NCI-H146 treated with DMSO at 0.1 percent for 48 hours (cell line): ENCODE results near the gene TMEM145.
"Not testable (repeated sequence)": the region's sequence is repeated elsewhere in the genome, so short reads cannot be mapped to it uniquely, and the experiment has no call there.

ENCODE experiments used
- DNase-seq: peaks from one replicate; lab custom pipeline; 2025; ENCODE audit not compliant: unreplicated experiment; lab: John Stamatoyannopoulos, UW

TMEM145 gene

DNA sequence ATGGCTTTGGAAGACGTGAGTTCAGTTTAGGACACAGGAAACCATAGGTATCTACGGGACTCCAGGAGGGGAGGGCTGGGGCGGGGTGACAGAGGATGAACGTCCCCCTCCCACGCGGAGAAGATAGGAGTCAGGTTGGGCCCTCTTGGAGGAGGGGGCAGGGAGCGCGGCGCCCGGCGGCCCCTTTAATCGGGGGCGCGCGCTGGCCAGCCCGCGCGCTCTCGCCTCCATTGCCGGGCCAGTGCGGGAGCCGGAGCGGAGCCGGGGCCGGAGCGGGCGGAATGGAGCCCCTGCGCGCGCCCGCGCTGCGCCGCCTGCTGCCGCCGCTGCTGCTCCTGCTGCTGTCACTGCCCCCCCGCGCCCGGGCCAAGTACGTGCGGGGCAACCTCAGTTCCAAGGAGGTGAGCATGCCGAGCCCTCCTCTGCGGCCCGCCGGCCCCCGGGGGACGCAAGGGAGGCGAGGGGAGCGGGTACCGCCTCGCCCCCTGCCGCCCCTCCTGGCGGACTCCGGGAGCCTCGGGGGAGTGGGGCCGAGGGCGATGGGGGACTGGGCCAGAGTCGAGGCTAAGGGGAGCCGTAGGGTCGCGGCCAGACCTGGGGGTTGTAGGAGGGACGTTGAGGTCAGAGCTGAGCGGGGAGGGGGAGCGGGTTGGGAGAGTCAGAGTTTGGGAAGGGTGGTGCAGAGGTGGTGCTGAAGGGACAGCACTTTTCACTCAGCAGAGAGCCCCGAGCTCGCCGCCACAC is at the start of gene TMEM145:
Gene TMEM145, plus strand, starts transcription at position 214 of the 744 bp plus-strand sequence. Its CDS starts 68 bp downstream, at position 282.
- DNase-seq, result peak; percentile 36

DNA sequence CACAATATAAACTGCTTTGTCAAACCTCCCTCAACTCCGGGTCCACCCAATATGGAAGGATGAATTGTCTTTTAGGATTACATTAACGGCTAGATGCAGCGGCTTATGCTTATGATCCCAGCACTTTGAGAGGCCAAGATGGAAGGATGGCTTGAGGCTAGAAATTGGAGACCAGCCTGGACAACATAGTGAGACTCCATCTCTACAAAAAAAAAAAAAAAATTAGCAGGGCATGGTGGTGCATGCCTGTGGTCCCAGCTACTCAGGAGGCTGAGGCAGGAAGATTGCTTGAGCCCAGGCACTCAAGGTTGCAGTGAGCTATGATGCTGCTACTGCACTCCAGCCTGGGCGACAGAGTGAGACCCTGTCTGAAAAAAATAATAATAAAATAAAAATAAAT is 47.0 kb upstream of the TMEM145 start:
- not testable (repeated sequence) for DNase-seq

DNA sequence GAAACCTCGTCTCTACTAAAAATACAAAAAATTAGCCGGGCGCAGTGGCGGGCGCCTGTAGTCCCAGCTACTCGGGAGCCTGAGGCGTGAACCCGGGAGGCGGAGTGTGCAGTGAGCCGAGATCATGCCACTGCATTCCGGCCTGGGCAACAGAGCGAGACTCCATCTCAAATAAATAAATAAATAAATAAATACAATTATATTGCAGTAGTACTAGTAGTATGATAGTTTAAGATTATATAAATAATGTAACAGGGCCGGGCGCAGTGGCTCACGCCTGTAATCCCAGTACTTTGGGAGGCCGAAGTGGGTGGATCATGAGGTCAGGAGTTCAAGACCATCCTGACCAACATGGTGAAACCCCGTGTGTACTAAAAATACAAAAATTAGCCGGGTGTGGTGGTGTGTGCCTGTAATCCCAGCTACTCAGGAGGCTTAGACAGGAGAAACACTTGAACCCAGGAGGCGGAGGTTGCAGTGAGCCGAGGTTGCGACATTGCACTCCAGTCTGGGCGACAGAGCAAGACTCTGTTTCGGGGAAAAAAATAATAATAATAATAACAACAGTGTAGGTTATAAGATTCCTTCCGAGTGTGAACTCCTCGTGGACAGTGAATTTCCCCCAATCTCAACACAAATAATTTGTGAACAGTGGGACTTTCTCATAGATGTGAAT is 46.0 kb upstream of the TMEM145 start:
- DNase-seq, result not testable (repeated sequence)

DNA sequence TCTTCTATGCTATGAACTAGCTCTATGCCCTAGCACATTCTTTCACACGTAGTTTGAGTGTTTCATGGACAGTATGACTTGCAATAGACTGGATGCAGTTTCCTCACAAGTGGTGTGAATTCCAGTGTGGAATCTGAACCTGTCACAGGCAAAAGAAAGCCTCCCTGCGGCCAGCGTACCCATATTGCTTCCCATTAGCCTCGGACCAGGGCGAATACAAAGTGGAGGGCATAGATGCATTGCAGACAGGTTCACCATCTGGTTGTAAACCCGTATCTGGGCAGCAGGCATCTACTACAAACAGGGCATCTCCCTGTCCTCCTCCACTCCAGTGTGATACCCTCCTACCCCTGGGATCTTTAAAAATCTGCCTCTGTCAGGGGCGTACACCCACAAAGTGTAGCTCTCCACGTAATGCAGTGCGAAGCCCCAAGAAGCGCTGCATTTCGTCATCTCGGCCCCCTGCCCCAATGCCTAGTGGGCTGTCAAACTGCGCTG is 45.4 kb upstream of the TMEM145 start:
- no peak for DNase-seq

DNA sequence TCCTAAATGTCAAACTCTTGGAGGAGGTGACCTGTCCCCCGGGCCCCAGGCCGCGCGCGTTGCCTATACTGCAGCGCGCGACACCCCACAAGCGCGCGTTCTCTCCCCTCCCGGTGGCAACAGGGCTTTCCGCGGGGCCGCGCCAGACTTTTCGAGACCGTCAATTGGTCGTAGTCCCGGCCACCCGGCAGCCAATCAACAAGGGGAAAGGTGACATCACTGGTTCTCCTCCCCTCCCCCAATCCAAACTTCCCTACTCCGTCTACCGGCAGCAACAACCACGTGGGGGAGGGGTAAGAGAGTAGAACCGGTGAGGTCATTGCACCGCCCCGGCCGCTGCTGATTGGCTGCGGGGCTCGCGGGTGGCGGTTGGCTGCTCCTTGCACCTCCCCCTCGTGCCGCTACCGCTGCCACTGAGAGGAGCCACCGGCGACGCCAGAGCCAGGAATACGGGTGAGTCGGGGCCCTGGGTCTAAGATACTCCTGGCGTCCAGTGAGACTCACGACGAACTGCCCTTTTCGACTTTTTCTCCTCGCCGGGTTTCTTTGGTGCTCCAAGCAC is 44.9 kb upstream of the TMEM145 start:
- peak; percentile 99 for DNase-seq

DNA sequence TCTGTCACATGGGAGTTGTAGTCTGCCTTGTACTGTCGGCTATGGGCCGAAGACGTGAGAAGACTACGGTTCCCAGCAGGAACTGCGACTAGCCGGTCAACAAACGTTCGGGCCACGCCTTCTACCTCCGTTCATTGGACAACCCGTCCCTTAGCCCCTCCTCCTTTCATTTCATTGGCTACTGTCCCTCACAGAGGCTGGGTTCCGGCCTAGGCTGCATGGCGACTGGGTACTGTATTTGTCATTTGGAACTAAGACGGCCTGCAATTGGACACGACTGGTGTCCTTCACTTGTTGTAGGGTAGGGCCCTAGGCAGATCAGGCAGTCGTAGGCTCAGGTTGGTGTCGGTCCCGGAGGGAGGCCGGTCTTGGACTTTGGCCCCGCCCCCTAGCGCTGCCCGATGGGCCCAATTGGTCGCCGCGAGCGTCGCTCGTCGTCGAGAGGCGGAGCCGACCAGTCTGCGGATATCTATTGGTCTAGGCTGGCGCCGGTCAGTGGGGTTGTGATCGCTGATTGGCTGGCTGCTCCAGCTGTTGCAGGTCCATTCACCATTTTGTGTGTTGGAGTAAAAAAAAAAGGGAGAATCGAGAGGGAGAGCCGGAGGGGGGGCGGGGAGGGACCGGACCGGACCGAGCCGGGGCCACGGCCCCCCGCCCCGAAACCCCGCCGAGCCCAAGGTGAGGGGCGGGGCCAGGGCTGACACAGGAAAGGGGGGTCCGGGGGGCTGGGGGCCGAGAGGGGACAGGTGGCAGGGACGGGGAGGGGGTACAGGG is 44.2 kb upstream of the TMEM145 start, which contains the start of gene CIC:
Gene CIC, plus strand, starts transcription at position 549 of the 774 bp plus-strand sequence. CDS start 2,532 bp downstream, outside the sequence.
- peak; percentile 100 for DNase-seq

DNA sequence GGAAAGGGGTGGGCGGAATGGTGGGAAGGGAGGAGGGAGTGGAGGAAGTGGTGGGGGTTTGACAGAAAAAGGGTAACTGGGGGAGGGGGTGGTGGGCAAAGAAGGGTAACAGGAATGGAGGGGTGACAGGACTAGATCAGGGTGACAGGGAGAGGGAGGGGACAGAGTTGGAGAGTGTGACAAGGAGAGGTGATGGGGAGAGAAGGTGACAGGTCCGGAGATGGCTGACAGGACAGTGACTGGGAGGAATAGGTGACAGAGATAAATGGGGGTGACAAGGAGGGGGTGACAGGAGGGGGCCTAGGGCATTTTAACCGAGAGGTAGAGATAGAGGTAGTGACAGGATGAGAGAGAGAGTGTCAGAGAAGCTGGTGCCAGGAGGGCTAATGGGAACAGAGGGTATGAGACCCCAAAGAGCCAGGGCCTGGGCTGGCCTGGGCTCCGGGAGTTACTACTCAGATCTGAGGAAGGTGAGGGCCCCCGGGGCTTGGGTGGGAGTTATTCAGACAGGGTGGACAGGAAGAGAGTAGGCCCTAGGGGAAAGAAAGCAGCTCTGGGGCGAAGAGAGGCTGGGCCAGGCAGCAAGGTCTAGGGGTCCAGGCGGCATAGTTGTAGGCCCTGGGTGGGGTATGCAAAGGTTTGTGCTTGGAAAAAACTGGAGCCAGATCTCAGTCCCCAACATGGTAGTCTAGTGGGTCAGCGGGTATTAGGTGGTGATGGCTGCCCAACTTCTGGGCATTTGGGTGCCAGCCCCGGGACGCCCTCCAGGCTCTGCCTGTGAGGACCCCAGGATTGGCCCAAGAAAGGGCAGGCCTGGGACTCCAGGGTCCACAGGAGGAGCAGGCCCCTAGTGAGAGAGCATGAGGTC is 43.4 kb upstream of the TMEM145 start:
- DNase-seq, result no peak

DNA sequence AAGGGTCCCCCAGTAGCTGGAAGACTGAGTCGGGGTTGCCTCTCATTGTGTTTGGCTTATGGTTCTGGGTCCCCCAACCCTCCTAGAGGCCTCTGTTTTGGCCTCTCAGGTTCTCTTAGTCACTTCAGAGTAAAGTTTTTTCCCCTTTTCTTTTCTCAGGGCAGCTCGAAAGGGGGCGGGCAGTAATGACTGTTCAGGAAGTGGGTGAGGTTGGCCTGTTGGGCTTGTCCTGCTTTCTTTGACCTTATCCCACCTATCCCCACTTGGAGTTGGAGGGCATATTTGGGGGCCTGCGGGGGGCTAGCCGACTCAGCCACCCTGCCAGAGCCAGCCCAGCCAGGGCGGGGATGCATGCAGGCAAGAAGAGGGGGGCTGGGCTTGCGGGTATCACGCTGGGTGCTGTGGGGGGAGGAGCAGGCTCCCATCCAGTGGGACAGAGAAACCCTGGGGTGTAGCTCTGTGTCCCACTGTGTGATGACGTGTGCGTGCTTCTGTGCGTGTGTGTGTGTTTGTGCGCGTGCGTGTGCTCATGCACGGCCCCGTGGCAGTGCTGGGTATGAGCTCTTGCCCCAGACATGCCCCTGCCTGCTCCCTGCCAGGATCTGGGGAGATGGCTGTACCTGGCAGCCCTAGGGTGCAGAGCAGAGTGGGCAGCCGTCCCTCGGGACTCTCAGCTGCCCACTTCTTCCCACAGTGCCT is 42.6 kb upstream of the TMEM145 start:
- no peak for DNase-seq

DNA sequence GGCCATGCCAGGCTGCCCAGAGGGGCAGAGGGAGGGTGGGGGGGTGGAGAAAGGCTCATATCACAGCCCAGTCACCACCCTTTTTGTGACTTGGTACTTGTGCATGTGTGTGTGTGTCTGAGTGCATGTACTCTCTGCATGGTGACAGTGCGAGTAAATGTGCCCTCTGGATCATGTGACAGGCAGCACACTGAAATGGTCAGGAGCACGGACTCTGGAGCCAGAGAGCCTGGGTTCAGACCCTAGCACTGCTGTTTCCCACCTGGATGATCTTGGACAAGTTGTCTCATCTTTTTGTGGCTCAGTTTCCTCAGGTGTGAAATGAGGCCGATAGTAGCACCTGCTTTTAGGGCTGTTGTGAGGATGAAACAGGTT is 42.1 kb upstream of the TMEM145 start:
- no peak for DNase-seq

DNA sequence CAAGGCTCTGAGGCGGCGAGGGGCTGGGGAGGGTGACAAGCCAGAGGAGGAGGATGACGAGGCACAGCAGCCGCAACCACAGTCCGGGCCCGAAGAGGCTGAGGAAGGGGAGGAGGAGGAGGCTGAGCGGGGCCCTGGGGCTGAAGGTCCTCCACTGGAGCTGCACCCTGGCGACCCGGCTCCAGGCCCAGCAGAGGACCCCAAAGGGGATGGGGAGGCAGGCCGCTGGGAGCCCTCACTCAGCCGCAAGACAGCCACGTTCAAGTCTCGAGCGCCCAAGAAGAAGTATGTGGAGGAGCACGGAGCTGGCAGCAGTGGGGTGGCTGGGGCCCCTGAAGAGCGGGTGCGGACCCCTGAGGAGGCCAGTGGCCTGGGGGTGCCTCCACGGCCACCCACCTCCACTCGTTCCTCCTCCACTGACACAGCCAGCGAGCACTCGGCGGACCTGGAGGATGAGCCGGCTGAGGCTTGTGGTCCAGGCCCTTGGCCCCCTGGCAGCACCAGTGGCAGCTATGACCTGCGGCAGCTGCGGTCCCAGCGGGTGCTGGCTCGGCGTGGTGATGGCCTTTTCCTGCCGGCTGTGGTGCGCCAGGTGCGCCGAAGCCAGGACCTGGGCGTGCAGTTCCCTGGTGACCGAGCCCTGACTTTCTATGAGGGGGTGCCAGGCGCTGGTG is 41.1 kb upstream of the TMEM145 start:
- no peak for DNase-seq

DNA sequence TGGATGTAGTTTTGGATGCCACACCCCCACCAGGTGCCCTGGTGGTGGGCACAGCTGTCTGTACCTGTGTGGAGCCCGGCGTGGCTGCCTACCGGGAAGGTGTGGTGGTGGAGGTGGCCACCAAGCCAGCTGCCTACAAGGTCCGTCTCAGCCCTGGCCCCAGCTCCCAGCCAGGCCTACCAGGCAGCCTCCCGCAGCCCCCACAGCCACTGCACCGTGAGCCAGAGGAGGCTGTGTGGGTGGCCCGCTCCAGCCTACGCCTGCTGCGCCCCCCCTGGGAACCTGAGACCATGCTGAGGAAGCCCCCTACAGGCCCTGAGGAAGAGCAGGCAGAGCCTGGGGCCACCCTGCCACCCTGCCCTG is 40.6 kb upstream of the TMEM145 start:
- no peak for DNase-seq

DNA sequence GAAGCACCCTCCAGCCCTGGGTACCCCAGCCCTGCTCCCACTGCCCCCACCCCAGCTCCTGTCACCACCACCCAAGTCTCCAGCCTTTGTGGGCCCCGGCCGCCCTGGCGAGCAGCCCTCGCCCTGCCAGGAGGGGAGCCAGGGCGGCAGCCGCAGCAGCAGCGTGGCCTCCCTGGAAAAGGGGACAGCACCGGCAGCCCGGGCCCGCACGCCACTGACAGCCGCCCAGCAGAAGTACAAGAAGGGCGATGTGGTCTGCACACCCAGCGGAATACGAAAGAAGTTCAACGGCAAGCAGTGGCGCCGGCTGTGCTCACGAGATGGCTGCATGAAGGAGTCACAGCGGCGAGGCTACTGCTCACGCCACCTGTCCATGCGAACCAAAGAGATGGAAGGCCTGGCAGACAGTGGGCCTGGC is 40.1 kb upstream of the TMEM145 start:
- no peak for DNase-seq

DNA sequence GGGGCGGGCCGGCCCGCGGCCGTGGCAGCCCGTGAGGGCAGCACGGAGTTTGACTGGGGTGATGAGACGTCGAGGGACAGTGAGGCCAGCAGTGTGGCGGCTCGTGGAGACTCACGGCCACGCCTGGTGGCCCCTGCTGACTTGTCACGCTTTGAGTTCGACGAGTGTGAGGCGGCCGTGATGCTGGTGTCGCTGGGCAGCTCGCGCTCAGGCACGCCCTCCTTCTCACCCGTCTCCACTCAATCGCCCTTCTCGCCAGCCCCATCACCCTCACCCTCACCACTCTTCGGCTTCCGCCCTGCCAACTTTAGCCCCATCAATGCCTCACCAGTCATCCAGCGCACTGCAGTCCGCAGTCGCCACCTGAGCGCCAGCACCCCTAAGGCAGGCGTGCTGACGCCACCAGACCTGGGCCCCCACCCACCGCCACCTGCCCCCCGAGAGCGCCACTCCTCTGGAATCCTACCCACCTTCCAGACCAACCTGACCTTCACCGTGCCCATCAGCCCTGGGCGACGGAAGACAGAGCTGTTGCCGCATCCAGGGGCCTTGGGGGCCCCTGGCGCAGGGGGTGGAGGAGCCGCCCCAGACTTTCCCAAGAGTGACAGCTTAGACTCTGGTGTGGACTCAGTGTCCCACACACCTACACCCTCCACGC is 39.6 kb upstream of the TMEM145 start:
- no peak for DNase-seq

DNA sequence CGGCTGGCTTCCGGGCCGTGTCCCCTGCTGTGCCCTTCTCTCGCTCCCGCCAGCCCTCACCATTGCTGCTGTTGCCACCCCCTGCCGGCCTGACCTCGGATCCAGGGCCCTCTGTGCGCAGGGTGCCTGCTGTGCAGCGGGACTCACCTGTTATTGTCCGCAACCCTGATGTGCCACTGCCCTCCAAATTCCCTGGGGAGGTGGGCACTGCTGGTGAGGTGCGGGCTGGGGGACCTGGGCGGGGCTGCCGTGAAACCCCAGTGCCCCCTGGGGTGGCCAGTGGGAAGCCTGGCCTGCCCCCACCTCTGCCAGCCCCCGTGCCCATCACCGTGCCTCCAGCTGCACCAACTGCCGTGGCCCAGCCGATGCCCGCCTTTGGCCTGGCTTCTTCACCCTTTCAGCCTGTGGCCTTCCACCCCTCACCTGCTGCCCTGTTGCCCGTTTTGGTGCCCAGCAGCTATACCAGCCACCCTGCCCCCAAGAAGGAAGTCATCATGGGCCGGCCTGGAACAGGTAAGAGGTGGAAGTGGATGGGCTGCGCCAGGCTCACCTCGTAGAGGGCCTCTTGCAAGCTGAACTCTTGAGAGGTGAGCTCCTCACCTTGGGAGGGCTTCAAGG is 38.9 kb upstream of the TMEM145 start:
- DNase-seq, result no peak

DNA sequence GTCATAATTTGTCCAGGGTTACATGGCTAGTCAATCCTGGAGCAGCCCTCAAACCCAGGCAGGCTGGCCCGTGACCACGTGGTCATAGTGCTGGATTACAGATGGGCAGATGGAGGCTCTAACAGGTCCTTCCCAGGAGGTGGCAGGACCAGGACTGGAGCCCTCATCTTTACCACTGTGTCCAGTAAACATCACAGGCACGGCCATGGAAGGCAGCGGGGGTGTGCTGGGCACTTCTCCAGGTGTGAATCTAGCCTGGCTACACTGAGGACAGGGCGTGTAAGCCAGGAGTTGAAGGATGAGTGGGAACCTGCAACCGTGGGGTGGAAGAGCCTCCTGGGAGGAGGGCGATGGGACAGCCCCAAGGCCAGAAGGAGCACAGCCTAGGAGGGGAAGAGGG is 38.0 kb upstream of the TMEM145 start:
- DNase-seq, result no peak

DNA sequence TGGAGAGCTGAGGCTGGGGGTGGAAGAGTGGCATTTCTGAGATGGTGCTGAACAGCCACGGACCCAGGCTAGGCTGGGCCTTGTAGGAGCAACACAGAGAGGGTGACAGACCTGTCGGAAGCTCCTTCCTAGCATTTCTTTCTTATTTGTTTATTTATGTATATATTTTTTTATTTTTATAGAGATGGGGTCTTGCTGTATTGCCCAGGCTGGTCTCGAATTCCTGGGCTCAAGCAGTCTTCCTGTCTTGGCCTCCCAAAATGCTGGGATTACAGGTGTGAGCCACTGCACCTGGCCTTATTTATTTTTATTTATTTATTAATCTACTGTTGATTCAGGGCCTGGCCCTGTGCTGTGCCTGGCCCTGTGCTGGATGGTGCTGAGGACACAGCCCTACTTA is 37.6 kb upstream of the TMEM145 start:
- no peak for DNase-seq

DNA sequence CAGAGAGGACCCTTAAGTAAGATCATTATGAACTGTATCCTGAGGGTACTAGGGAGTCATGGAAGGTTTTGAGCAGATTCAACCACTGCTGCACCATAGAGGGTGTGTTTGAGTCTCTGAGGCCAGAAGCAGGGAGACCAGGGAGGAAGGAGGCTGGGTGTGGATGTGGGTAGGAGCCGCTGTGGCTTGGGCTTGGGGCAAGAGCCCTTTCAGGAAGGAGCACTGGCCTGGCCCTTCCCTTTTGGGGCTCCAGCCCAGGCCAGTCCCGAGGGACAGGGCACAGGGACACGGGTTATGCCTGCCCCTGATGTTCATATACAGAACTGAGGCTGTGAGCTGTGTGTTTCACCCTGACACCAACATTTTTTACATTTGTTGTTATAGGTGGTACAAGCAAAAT is 36.8 kb upstream of the TMEM145 start:
- no peak for DNase-seq

DNA sequence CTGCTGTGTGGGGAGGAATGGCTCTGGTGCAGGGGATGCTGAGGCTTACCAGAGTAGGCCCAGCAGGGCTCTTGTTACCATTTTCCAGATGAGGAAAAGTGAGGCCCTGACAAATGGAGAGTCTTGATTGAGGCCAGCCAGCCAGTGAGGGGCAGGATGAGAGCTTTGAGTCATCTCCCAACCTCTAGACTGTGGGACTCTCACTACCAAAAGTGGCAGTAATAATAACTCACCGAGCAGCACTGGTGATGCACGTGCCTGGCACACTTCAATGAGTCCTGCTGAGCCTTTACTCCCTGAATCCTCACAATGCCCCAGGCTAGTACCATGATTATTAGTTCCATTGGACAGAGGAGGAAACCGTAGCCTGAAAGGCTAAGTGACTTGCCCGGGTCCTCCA is 36.3 kb upstream of the TMEM145 start:
- no peak for DNase-seq
